NCI-H146 (cell line): ENCODE data around the gene TSPO.
A peak's percentile ranks its signal among the peaks of the same experiment; 100 is the strongest.
"Not testable (repeated sequence)": the region's sequence is repeated elsewhere in the genome, so short reads cannot be mapped to it uniquely, and the experiment has no call there.

ENCODE experiments used
- DNase-seq: peaks from one replicate; lab custom pipeline; 2025; lab: John Stamatoyannopoulos, UW

Gene TSPO

GRCh38 chr22:43151251-43152002 lies at the start of gene TSPO:
TSS of gene TSPO (plus strand) at chr22:43151559. CDS start at chr22:43159239, 7,680 bp downstream.
- DNase-seq: peak; percentile 23

- not testable (repeated sequence) for DNase-seq
These were observed 47.2 kb upstream of the TSPO start for GRCh38 chr22:43104056-43104625.

- not testable (repeated sequence) for DNase-seq
These were observed 46.4 kb upstream of the TSPO start for GRCh38 chr22:43104950-43105349.

- no peak for DNase-seq
These were observed 45.1 kb upstream of the TSPO start for GRCh38 chr22:43106302-43106701.

GRCh38 chr22:43109511-43109910 lies 41.8 kb upstream of the TSPO start:
- no peak for DNase-seq

- no peak for DNase-seq
These were observed 41.4 kb upstream of the TSPO start for GRCh38 chr22:43109921-43110443.

GRCh38 chr22:43110444-43110926 lies 40.9 kb upstream of the TSPO start, which contains the start of gene BIK:
TSS of gene BIK (plus strand) at chr22:43110750. CDS start at chr22:43124023, 13,273 bp downstream.
- peak; percentile 53 for DNase-seq

- DNase-seq: no peak
These were observed 40.3 kb upstream of the TSPO start for GRCh38 chr22:43110927-43111623.

GRCh38 chr22:43113526-43114251 lies 37.7 kb upstream of the TSPO start:
- DNase-seq: no peak

GRCh38 chr22:43114958-43115357 lies 36.4 kb upstream of the TSPO start:
- peak; percentile 22 for DNase-seq

GRCh38 chr22:43116932-43117331 lies 34.4 kb upstream of the TSPO start:
- DNase-seq: no peak

- no peak for DNase-seq
These were observed 33.1 kb upstream of the TSPO start for GRCh38 chr22:43118024-43118849.

GRCh38 chr22:43118953-43119458 lies 32.4 kb upstream of the TSPO start:
- DNase-seq: no peak

- no peak for DNase-seq
These were observed 24.7 kb upstream of the TSPO start for GRCh38 chr22:43126501-43127165.

- DNase-seq: no peak
These were observed 24.0 kb upstream of the TSPO start for GRCh38 chr22:43127166-43127908.

- no peak for DNase-seq
These were observed 23.2 kb upstream of the TSPO start for GRCh38 chr22:43128116-43128515.

GRCh38 chr22:43128928-43129424 lies 22.4 kb upstream of the TSPO start:
- DNase-seq: peak; percentile 88

GRCh38 chr22:43129426-43130425 lies 21.6 kb upstream of the TSPO start:
- DNase-seq: peak; percentile 49
